HCT116 (cell line): ENCODE measurements around the gene PA2G4. TPM values are rescaled to one million over a fixed set of nuclear protein-coding genes. Genes with fewer than 3 reads are reported as not detected.
A peak's percentile ranks its signal among the peaks of the same experiment; 100 is the strongest.

ENCODE experiments used
- ATAC-seq: fragments of 200-7000 bp; cut with Tn5 transposase; 2 replicates; pipeline ENCODE4 v1.9.1; 2020; ENCODE audit warnings: mild to moderate bottlenecking, moderate library complexity
- BruUV-seq: library from RNA; stranded (reverse); fragments of 400-500 nt; replicated peaks from 2 replicates; lab custom pipeline; 2021; lab: Mats Ljungman, UMichigan
- CTCF ChIA-PET: fragments of 300-600 bp; sonication (Branson Sonifier 250); formaldehyde crosslinking; loops from one replicate; lab custom pipeline; 2021; ENCODE audit warnings: antibody characterized with exemption; lab: Charles Lee
- POLR2A ChIA-PET: fragments of 300-600, 350-600 bp; sonication (Branson Sonifier 250); formaldehyde crosslinking; loops from one replicate; lab custom pipeline; 2021; ENCODE audit warnings: antibody characterized with exemption; lab: Charles Lee
- RAD21 ChIA-PET, 2 experiments: fragments of 300-600 bp; sonication (Branson Sonifier 250); formaldehyde crosslinking; loops; one replicate each; lab custom pipeline; 2023; ENCODE audit warnings: low total read pairs in 2 of 2; ENCODE audit not compliant: uncharacterized antibody in 2 of 2, unreplicated experiment in 2 of 2, low non-redundant PET in 1 of 2; lab: Charles Lee
- DNase-seq: peaks from one replicate; pipeline ENCODE4 v3.0.0-alpha.2; 2010; ENCODE audit warnings: low read depth, low spot score
- H2AFZ ChIP-seq: fragments of 200-600 bp; shearing (Covaris generic), sonication (generic); 2 replicates; pipeline ENCODE4 v1.6.1; 2017; ENCODE audit warnings: low read depth, mixed run types, mixed read lengths, antibody characterized with exemption, low read length; ENCODE audit not compliant: poor library complexity, severe bottlenecking
- H3K27ac ChIP-seq: 2 replicates; pipeline ENCODE4 v1.5.1; 2012; ENCODE audit warnings: low read depth, low read length
- H3K27me3 ChIP-seq: fragments of 200-600 bp; sonication (generic); 2 replicates; pipeline ENCODE4 v1.6.1; 2016; ENCODE audit warnings: mixed run types, low read length, mixed read lengths; ENCODE audit not compliant: insufficient read depth
- H3K36me3 ChIP-seq, 2 experiments: fragments of 200-500 bp in 1 of 2; fragments of 200-600 bp in 1 of 2; sonication (Bioruptor generic) in 1 of 2; sonication (generic) in 1 of 2; 2 replicates each; pipeline versions ENCODE4 v1.5.1 to v1.6.1; 2014 to 2016; ENCODE audit warnings: low read length in 2 of 2, inconsistent platforms in 1 of 2, mixed read lengths in 1 of 2, mixed run types in 1 of 2; ENCODE audit not compliant: insufficient read depth in 2 of 2, control insufficient read depth in 1 of 2
- H3K4me1 ChIP-seq, 2 experiments: fragments of 200-600 bp in 1 of 2; sonication (generic) in 1 of 2; 2 replicates each; pipeline versions ENCODE4 v1.5.1 to v1.6.1; 2012 to 2017; ENCODE audit warnings: low read length in 2 of 2, inconsistent platforms in 1 of 2, mild to moderate bottlenecking in 1 of 2, mixed read lengths in 1 of 2, mixed run types in 1 of 2, moderate library complexity in 1 of 2; ENCODE audit not compliant: insufficient read depth in 2 of 2, control insufficient read depth in 1 of 2
- H3K4me2 ChIP-seq: fragments of 200-600 bp; sonication (generic); 2 replicates; pipeline ENCODE4 v1.6.1; 2017; ENCODE audit warnings: mixed run types, low read length, mixed read lengths
- H3K4me3 ChIP-seq, 2 experiments: fragments of 200-600 bp in 1 of 2; sonication (generic) in 1 of 2; replicated peaks in 1 of 2; 2 replicates each; pipeline ENCODE4 v1.5.1; 2011 to 2016; ENCODE audit warnings: low read length in 2 of 2, control low read depth in 1 of 2, low read depth in 1 of 2, mild to moderate bottlenecking in 1 of 2, mixed read lengths in 1 of 2, mixed run types in 1 of 2
- H3K79me2 ChIP-seq: fragments of 200-600 bp; sonication (generic); 2 replicates; pipeline ENCODE4 v1.6.1; 2017; ENCODE audit warnings: mild to moderate bottlenecking, mixed run types, low read length, moderate library complexity, mixed read lengths; ENCODE audit not compliant: insufficient read depth
- H3K9ac ChIP-seq: fragments of 200-600 bp; sonication (generic); 2 replicates; pipeline ENCODE4 v1.6.1; 2016; ENCODE audit warnings: low read length, mixed read lengths
- H3K9me2 ChIP-seq: fragments of 200-600 bp; sonication (generic), shearing (Covaris generic); 2 replicates; pipeline ENCODE4 v1.6.1; 2017; ENCODE audit warnings: mixed run types, mild to moderate bottlenecking, moderate library complexity; ENCODE audit not compliant: insufficient read depth
- H3K9me3 ChIP-seq, 2 experiments: fragments of 200-500 bp in 1 of 2; fragments of 200-600 bp in 1 of 2; sonication (Bioruptor generic) in 1 of 2; sonication (generic) in 1 of 2; 2 replicates each; pipeline ENCODE4 v1.6.1; 2014 to 2017; ENCODE audit warnings: low read length in 2 of 2, mixed read lengths in 2 of 2, inconsistent platforms in 1 of 2, low read depth in 1 of 2, mild to moderate bottlenecking in 1 of 2, mixed run types in 1 of 2, moderate library complexity in 1 of 2; ENCODE audit not compliant: control insufficient read depth in 1 of 2, insufficient read depth in 1 of 2
- H4K20me1 ChIP-seq: fragments of 200-600 bp; sonication (generic), shearing (Covaris generic); 2 replicates; pipeline ENCODE4 v1.6.1; 2017; ENCODE audit warnings: mixed run types, mild to moderate bottlenecking, moderate library complexity; ENCODE audit not compliant: insufficient read depth
- CEBPB ChIP-seq: IDR thresholded peaks from 2 replicates; pipeline ENCODE4 v1.6.1; 2012; ENCODE audit warnings: low read depth
- EGR1 ChIP-seq: IDR thresholded peaks from 2 replicates; pipeline ENCODE4 v1.6.1; 2012; ENCODE audit warnings: low read depth
- ELF1 ChIP-seq: IDR thresholded peaks from 2 replicates; pipeline ENCODE4 v1.6.1; 2012; ENCODE audit warnings: low read depth, borderline replicate concordance
- EZH2phosphoT487 ChIP-seq: fragments of 200-600 bp; IDR thresholded peaks from 2 replicates; pipeline ENCODE4 v1.6.1; 2018; ENCODE audit warnings: antibody characterized with exemption, borderline replicate concordance
- POLR2A ChIP-seq: IDR thresholded peaks from 2 replicates; pipeline ENCODE4 v1.7.0; 2011; ENCODE audit warnings: borderline replicate concordance; ENCODE audit not compliant: insufficient read depth, insufficient read length; ENCODE audit errors: extremely low read depth
- POLR2AphosphoS5 ChIP-seq: IDR thresholded peaks from 2 replicates; pipeline ENCODE4 v1.6.1; 2011; ENCODE audit warnings: mild to moderate bottlenecking, low read depth, low read length, moderate library complexity
- REST ChIP-seq: IDR thresholded peaks from 2 replicates; pipeline ENCODE4 v1.6.1; 2012; ENCODE audit warnings: low read depth
- SP1 ChIP-seq: IDR thresholded peaks from 2 replicates; pipeline ENCODE4 v1.6.1; 2012; ENCODE audit warnings: low read depth
- TCF7L2 ChIP-seq: IDR thresholded peaks from 2 replicates; pipeline ENCODE4 v1.7.0; 2011; ENCODE audit warnings: borderline replicate concordance, inconsistent platforms; ENCODE audit not compliant: insufficient read depth, insufficient read length; ENCODE audit errors: extremely low read depth
- YY1 ChIP-seq: IDR thresholded peaks from 2 replicates; pipeline ENCODE4 v1.6.1; 2011; ENCODE audit warnings: low read length, low read depth, moderate library complexity, mild to moderate bottlenecking; ENCODE audit not compliant: insufficient replicate concordance; ENCODE audit errors: extremely low read depth
- ZFX ChIP-seq: fragments of 450-650 bp; IDR thresholded peaks from 2 replicates; pipeline ENCODE4 v1.6.1; 2017
- ZNF274 ChIP-seq: fragments of 200-500 bp; sonication (Bioruptor generic); IDR thresholded peaks from 2 replicates; pipeline ENCODE4 v1.6.1; 2014; ENCODE audit warnings: mild to moderate bottlenecking, low read depth, low read length, inconsistent platforms
- intact Hi-C: fragments of 100-400 bp; cut with micrococcal nuclease; formaldehyde crosslinking; loops from 2 replicates; pipeline ENCODE4 v1.10.0; 2022
- total RNA-seq: library from RNA; stranded (reverse); gene quantifications from one replicate; pipeline ENCODE4 v1.2.1, GENCODE V29; 2021; ENCODE audit not compliant: unreplicated experiment
- TF ChIP-seq, protein P1 (sequence below): IDR thresholded peaks from 2 replicates; pipeline ENCODE4 v1.6.1; 2012
- TF ChIP-seq, protein P2 (sequence below), 3 experiments: fragments of 200-600 bp in 1 of 3; sonication (generic) in 1 of 3; IDR thresholded peaks in 2 of 3; conservative IDR thresholded peaks in 1 of 3; 2 replicates each; pipeline ENCODE4 v1.5.1; 2012 to 2017; ENCODE audit warnings: low read depth in 2 of 3, low read length in 2 of 3, antibody characterized with exemption in 1 of 3, borderline replicate concordance in 1 of 3, control low read depth in 1 of 3, mild to moderate bottlenecking in 1 of 3, mixed read lengths in 1 of 3, mixed run types in 1 of 3, moderate library complexity in 1 of 3; ENCODE audit not compliant: insufficient read depth in 1 of 3

The PA2G4 gene
- total RNA-seq, 1 experiment from 2014 or later: 302 TPM

GRCh38 chr12:56105609-56105902, 1.2 kb downstream of the PA2G4 start:
- peaks cover 7% of the 10 kb centered on the region; the same call in 1 of the 2 replicates for H4K20me1 ChIP-seq
- intact Hi-C loops: loop anchor here (2.0 kb wide), 1 partner anchor 59 kb away; no protein-coding TSS in a partner anchor
- H3K4me2 ChIP-seq: peak overlapping the region; percentile 93
- peak overlapping the region; percentile 88 to 98 for H3K4me3 ChIP-seq
- H3K9me3 ChIP-seq: no peaks in the 10 kb centered on the region
- no TSS peak for BruUV-seq
- no peak overlapping the region for H2AFZ ChIP-seq
- H3K36me3 ChIP-seq: peaks cover 36 to 56% of the 10 kb centered on the region in 2 experiments
- RAD21 ChIA-PET: no interaction called here
- CTCF ChIA-PET: interaction anchor here (0.9 kb wide), 1 partner anchor 367 kb away, joined by 3 read pairs; no protein-coding TSS in a partner anchor
- ATAC-seq (no peak), DNase-seq (no peak)
- no peak for TF ChIP-seq YY1
- TF ChIP-seq POLR2AphosphoS5: 0 out of 2 replicates have a peak, but pooled peaks have one; percentile 1
- TF ChIP-seq POLR2A: no peak
- TF ChIP-seq EZH2phosphoT487: no peak
- POLR2A ChIA-PET: interaction anchor here (0.6 to 2.6 kb wide), 6 partner anchors 7 to 108 kb away, joined by 3 to 75 read pairs (median 16); partner anchors contain the start of genes ESYT1, RPL41, SUOX and ZC3H10
- H3K27ac ChIP-seq: peak overlapping the region; percentile 94
- no peaks in the 10 kb centered on the region for H3K27me3 ChIP-seq
- peak overlapping the region; percentile 100 for H3K9ac ChIP-seq
- no peaks in the 10 kb centered on the region for H3K9me2 ChIP-seq
- peaks cover 57% of the 10 kb centered on the region for H3K79me2 ChIP-seq
- peaks cover 9 to 26% of the 10 kb centered on the region in 2 experiments for H3K4me1 ChIP-seq

DNA sequence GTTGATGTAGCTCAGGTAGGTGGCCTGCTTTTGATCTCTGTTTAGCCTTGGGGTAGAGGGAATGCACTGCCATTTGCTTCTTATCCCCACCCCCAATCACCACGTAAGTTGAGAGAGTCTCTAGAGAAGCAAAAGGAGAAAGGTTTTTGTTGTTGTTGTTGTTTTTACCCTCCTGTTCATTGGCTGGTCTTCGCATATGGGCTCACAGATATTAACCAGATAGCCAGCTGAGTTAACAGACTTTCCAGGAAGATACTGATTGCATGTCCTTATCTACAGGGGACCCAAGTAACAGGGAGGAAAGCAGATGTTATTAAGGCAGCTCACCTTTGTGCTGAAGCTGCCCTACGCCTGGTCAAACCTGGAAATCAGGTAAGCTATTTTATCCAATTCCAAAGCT, 2.9 kb downstream of the PA2G4 start:
- Histone ChIP-seq H2AFZ (no peak overlapping the region), H3K4me1 (peaks cover 9 to 26% of the 10 kb centered on the region in 2 experiments), H3K9ac (no peak overlapping the region), H3K27ac (peak overlapping the region; percentile 18), H3K4me3 (no peak overlapping the region), H3K9me3 (no peaks in the 10 kb centered on the region), H3K9me2 (no peaks in the 10 kb centered on the region), H3K36me3 (peaks cover 41 to 67% of the 10 kb centered on the region in 2 experiments), H3K4me2 (0 out of 2 replicates have a peak overlapping the region, but pooled peaks have one; percentile 93), H4K20me1 (peaks cover 7% of the 10 kb centered on the region; the same call in 1 of the 2 replicates), H3K27me3 (no peaks in the 10 kb centered on the region), H3K79me2 (peaks cover 64% of the 10 kb centered on the region)
- intact Hi-C loops: no loop called here
- ChIA-PET CTCF (interaction anchor here (1.2 kb wide), 1 partner anchor 11 kb away, joined by 3 read pairs; the partner anchor contains the start of gene ZC3H10), RAD21 (no interaction called here), POLR2A (interaction anchor here (0.7 kb wide), 1 partner anchor 11 kb away, joined by 3 read pairs; the partner anchor contains the start of gene ZC3H10)
- no peak for ATAC-seq
- BruUV-seq: no TSS peak
- no peak for DNase-seq
- TF ChIP-seq REST: no peak
- TF ChIP-seq ELF1: no peak
- no peak for TF ChIP-seq SP1
- no peak for TF ChIP-seq ZFX
- TF ChIP-seq EGR1: no peak
- TF ChIP-seq, protein P1, sequence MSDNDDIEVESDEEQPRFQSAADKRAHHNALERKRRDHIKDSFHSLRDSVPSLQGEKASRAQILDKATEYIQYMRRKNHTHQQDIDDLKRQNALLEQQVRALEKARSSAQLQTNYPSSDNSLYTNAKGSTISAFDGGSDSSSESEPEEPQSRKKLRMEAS: no peak
- TF ChIP-seq CEBPB: no peak
- TF ChIP-seq EZH2phosphoT487: no peak
- TF ChIP-seq POLR2AphosphoS5: no peak
- TF ChIP-seq, protein P2, sequence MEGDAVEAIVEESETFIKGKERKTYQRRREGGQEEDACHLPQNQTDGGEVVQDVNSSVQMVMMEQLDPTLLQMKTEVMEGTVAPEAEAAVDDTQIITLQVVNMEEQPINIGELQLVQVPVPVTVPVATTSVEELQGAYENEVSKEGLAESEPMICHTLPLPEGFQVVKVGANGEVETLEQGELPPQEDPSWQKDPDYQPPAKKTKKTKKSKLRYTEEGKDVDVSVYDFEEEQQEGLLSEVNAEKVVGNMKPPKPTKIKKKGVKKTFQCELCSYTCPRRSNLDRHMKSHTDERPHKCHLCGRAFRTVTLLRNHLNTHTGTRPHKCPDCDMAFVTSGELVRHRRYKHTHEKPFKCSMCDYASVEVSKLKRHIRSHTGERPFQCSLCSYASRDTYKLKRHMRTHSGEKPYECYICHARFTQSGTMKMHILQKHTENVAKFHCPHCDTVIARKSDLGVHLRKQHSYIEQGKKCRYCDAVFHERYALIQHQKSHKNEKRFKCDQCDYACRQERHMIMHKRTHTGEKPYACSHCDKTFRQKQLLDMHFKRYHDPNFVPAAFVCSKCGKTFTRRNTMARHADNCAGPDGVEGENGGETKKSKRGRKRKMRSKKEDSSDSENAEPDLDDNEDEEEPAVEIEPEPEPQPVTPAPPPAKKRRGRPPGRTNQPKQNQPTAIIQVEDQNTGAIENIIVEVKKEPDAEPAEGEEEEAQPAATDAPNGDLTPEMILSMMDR (IDR thresholded peaks at IDR 0.05 in 2 of 3, conservative IDR thresholded peaks at IDR 0.05 in 1 of 3; ENCODE audit: borderline replicate concordance in 1 of 3, insufficient read depth in 1 of 3, low read depth in 2 of 3, low read length in 2 of 3): no peak
- TF ChIP-seq YY1: no peak
- TF ChIP-seq ZNF274: no peak
- TF ChIP-seq TCF7L2: no peak
